Type B pancreatic cell (in vitro differentiated cells): ENCODE data around the gene KBTBD7. TPM values are rescaled to one million over a fixed set of nuclear protein-coding genes. Genes with fewer than 3 reads are reported as not detected.

Experiments
- DNase-seq: peaks from one replicate; pipeline ENCODE4 v3.0.0; 2021; ENCODE audit warnings: mixed read lengths; ENCODE audit not compliant: unreplicated experiment; ENCODE audit errors: extremely low spot score
- H3K27ac Mint-ChIP-seq: 2 replicates; pipeline ENCODE4 v1.8.0; 2021; ENCODE audit warnings: mild to moderate bottlenecking, mixed read lengths
- H3K27me3 Mint-ChIP-seq: 2 replicates; pipeline ENCODE4 v1.8.0; 2021; ENCODE audit warnings: mixed read lengths
- H3K36me3 Mint-ChIP-seq: 2 replicates; pipeline ENCODE4 v1.8.0; 2021; ENCODE audit warnings: mixed read lengths
- H3K4me1 Mint-ChIP-seq: one replicate; pipeline ENCODE4 v1.8.0; 2021; ENCODE audit warnings: mixed read lengths; ENCODE audit not compliant: unreplicated experiment
- H3K4me3 Mint-ChIP-seq: 2 replicates; pipeline ENCODE4 v1.8.0; 2021; ENCODE audit warnings: mild to moderate bottlenecking, mixed read lengths
- H3K9me3 Mint-ChIP-seq: 2 replicates; pipeline ENCODE4 v1.8.0; 2021; ENCODE audit warnings: mixed read lengths
- CTCF ChIP-seq: fragments of 200-600 bp; sonication (generic); conservative IDR thresholded peaks from 2 replicates; pipeline ENCODE4 v1.5.0; 2021; ENCODE audit warnings: antibody characterized with exemption, mild to moderate bottlenecking
- total RNA-seq: library from RNA; stranded (reverse); gene quantifications from 2 replicates; pipeline ENCODE4 v1.2.1, GENCODE V29; 2021; ENCODE audit warnings: low replicate concordance

KBTBD7 gene
- total RNA-seq, 1 donor from 2014 or later: 13.8 TPM

GRCh38 chr13:41206467-41206866, 12.1 kb upstream of the KBTBD7 start:
- no peak for DNase-seq
- H3K27ac Mint-ChIP-seq: no peak overlapping the region
- no peaks in the 10 kb centered on the region for H3K27me3 Mint-ChIP-seq
- H3K4me1 Mint-ChIP-seq: no peaks in the 10 kb centered on the region
- H3K4me3 Mint-ChIP-seq: no peak overlapping the region
- H3K36me3 Mint-ChIP-seq: no peaks in the 10 kb centered on the region
- no peak for TF ChIP-seq CTCF
- peaks cover 10% of the 10 kb centered on the region for H3K9me3 Mint-ChIP-seq

GRCh38 chr13:41203810-41204209, 9.4 kb upstream of the KBTBD7 start:
- DNase-seq: no peak
- no peak overlapping the region for H3K27ac Mint-ChIP-seq
- H3K4me3 Mint-ChIP-seq: no peak overlapping the region
- peaks cover 5% of the 10 kb centered on the region for H3K9me3 Mint-ChIP-seq
- TF ChIP-seq CTCF: no peak
- H3K36me3 Mint-ChIP-seq: no peaks in the 10 kb centered on the region
- H3K27me3 Mint-ChIP-seq: no peaks in the 10 kb centered on the region
- H3K4me1 Mint-ChIP-seq: no peaks in the 10 kb centered on the region

DNA sequence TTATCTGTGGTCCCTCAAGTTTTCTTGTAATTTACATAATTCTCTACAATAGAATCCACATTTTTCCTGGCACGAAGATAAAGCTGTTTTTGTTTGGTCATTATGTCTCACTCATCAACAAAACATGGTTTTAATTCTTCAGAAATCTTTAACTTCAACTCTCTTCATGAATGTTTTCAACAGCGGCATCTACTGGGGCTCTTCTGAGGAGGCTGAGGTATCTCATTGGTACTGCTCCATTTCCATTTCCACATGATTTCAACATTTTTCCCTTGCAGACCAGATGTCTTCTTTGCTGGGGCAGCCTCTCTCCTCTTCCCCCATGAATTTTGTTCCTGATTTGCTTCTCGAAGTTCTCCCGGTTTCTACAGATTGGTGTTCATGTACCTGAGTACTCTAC, 5.8 kb upstream of the KBTBD7 start:
- Mint-ChIP-seq H3K27me3 (no peaks in the 10 kb centered on the region), H3K9me3 (no peaks in the 10 kb centered on the region), H3K4me3 (no peak overlapping the region), H3K36me3 (no peaks in the 10 kb centered on the region), H3K4me1 (no peaks in the 10 kb centered on the region), H3K27ac (no peak overlapping the region)
- no peak for TF ChIP-seq CTCF
- no peak for DNase-seq

GRCh38 chr13:41199526-41199925, 5.2 kb upstream of the KBTBD7 start:
- no peaks in the 10 kb centered on the region for H3K9me3 Mint-ChIP-seq
- H3K4me1 Mint-ChIP-seq: peaks cover 2% of the 10 kb centered on the region
- H3K4me3 Mint-ChIP-seq: no peak overlapping the region
- no peaks in the 10 kb centered on the region for H3K36me3 Mint-ChIP-seq
- no peak overlapping the region for H3K27ac Mint-ChIP-seq
- H3K27me3 Mint-ChIP-seq: no peaks in the 10 kb centered on the region
- TF ChIP-seq CTCF: no peak
- no peak for DNase-seq

DNA sequence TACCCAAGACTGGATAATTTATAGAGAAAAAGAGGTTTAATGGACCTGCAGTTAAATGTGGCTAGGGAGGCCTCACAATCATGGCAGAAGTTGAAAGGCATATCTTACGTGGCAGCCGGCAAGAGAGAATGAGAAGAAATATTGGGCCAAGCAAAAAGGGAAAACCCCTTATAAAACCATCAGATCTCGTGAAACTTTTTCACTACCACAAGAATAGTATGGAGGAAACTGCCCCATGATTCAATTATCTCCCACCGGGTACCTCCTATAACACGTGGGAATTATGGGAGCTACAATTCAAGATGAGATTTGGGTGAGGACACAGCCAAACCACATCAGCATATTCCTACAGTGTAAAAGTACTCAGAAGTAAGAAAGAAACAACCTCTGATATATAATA, 4.7 kb upstream of the KBTBD7 start:
- no peak overlapping the region for H3K27ac Mint-ChIP-seq
- no peaks in the 10 kb centered on the region for H3K27me3 Mint-ChIP-seq
- DNase-seq: no peak
- H3K4me3 Mint-ChIP-seq: no peak overlapping the region
- H3K9me3 Mint-ChIP-seq: no peaks in the 10 kb centered on the region
- no peak for TF ChIP-seq CTCF
- peaks cover 6% of the 10 kb centered on the region for H3K4me1 Mint-ChIP-seq
- H3K36me3 Mint-ChIP-seq: peaks cover 3% of the 10 kb centered on the region

GRCh38 chr13:41196620-41197019, 2.3 kb upstream of the KBTBD7 start:
- Mint-ChIP-seq H3K4me1 (peaks cover 16% of the 10 kb centered on the region), H3K4me3 (no peak overlapping the region), H3K9me3 (no peaks in the 10 kb centered on the region), H3K27me3 (no peaks in the 10 kb centered on the region), H3K27ac (no peak overlapping the region), H3K36me3 (peaks cover 19% of the 10 kb centered on the region)
- TF ChIP-seq CTCF: no peak
- no peak for DNase-seq
